Body of pancreas (tissue), 4 donors: Measurements from ENCODE around the gene PAX8. TPM values are rescaled to one million over a fixed set of nuclear protein-coding genes. Genes with fewer than 3 reads are reported as not detected.

Experiments used
- ATAC-seq: fragments of 150-250 bp; one replicate; pipeline ENCODE4 v1.9.1; 2016
- DNase-seq, 4 donors: peaks; one replicate each; pipeline ENCODE4 v3.0.0-alpha.2; 2019
- H3K27ac ChIP-seq, 4 donors: fragments of 200-600 bp; sonication (generic); 1 replicate in 3 of 4; 2 replicates in 1 of 4; pipeline versions ENCODE4 v1.5.1 to v1.6.1; 2016 to 2019; ENCODE audit warnings: mild to moderate bottlenecking in 1 of 4, mixed read lengths in 1 of 4, moderate library complexity in 1 of 4
- H3K27me3 ChIP-seq, 2 donors: fragments of 200-600 bp; sonication (generic); one replicate each; pipeline ENCODE4 v1.6.0; 2016; ENCODE audit warnings: mild to moderate bottlenecking in 1 of 2
- H3K36me3 ChIP-seq, 2 donors: fragments of 200-600 bp; sonication (generic); replicated peaks in 1 of 2; 2 replicates each; pipeline ENCODE4 v1.5.1; 2016; ENCODE audit warnings: low read depth in 2 of 2; ENCODE audit not compliant: insufficient read depth in 1 of 2
- H3K4me1 ChIP-seq: fragments of 200-600 bp; sonication (generic); one replicate; pipeline ENCODE4 v1.6.0; 2016
- H3K4me3 ChIP-seq, 2 donors: fragments of 200-600 bp; sonication (generic); 1 replicate in 1 of 2; 2 replicates in 1 of 2; pipeline ENCODE4 v1.5.1; 2016 to 2019
- H3K9me3 ChIP-seq, 3 donors: fragments of 200-600 bp; sonication (generic); 1 replicate in 2 of 3; 2 replicates in 1 of 3; pipeline ENCODE4 v1.5.1; 2016
- POLR2A ChIP-seq, 3 donors: fragments of 450-650 bp; IDR thresholded peaks; one replicate each; pipeline ENCODE4 v1.6.1; 2016; ENCODE audit warnings: antibody characterized with exemption in 3 of 3, mild to moderate bottlenecking in 2 of 3
- WGBS, 2 donors: methylation state at CpG; one replicate each; pipeline ENCODE4 v1.1.5; 2017; 5-methylcytosine and 5-hydroxymethylcytosine counted together
- intact Hi-C: fragments of 100-400 bp; cut with DNase I; formaldehyde crosslinking; loops from one replicate; pipeline ENCODE4 v1.15.1; 2023
- total RNA-seq, 2 donors: library from RNA; depleted of rRNA; stranded (reverse); fragments of >200 nt; gene quantifications; one replicate each; pipeline ENCODE4 v1.1.0, GENCODE V29; 2016
- TF ChIP-seq, protein P1 (sequence below), 7 experiments: fragments of 450-650 bp in 4 of 7; fragments of 200-600 bp in 3 of 7; sonication (generic) in 3 of 7; IDR thresholded peaks; one replicate each; pipeline ENCODE4 v1.5.1; 2016 to 2019; ENCODE audit warnings: antibody characterized with exemption in 7 of 7

PAX8 gene
- total RNA-seq, 2 donors from 2014 or later, result 0.52 to 2.3 TPM

DNA sequence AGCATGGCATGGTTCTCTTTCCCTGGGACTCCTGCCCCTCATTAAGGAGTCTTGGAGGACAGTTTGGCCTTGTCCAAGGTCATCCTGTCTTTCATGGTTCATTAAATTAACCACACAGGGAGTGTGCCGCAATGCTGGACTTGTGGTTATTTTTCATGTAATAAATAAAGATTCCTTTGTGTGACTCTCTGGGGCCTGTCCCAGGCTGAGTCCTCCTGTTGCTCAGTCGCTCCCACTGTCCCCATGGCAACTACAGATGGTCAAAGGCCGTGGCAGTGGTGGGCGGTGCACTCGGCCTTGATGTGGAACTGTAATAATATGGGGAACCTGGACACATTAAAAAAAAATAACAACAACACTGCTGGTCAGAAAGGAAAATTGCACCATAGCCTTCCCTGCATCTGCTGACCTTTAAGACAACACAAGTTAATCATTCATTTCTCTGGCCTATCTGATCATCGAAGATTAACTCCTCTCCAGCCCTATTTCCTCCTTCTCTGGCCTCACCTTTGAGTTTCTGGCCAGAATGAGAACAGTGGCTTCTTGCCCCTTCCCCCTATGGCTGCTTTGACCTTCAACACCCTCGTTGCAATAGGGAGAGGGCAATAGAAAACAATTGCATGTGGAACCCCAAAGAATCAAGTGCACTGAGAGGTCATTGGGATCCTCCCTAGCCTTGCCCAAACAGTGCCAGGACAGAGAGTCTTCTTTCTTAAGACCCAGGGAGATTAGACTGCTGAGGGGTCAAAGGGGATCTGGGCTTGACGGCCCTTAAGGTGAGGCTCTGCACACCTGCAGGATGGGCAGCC lies 60.2 kb downstream of the PAX8 start:
- Histone ChIP-seq H3K9me3 (no peaks in the 10 kb centered on the region), H3K4me1 (peaks cover 35% of the 10 kb centered on the region), H3K4me3 (no peak overlapping the region), H3K27me3 (no peaks in the 10 kb centered on the region), H3K27ac (peak overlapping the region; percentile 65 to 89 (median 78)), H3K36me3 (no peaks in the 10 kb centered on the region)
- DNase-seq, result peak; percentile 47 to 85 (median 64)
- WGBS, 2 donors, result 50 to 55% methylated on average over 8 of the region's 8 CpGs
- peak; percentile 76 for ATAC-seq
- TF ChIP-seq, protein P1, sequence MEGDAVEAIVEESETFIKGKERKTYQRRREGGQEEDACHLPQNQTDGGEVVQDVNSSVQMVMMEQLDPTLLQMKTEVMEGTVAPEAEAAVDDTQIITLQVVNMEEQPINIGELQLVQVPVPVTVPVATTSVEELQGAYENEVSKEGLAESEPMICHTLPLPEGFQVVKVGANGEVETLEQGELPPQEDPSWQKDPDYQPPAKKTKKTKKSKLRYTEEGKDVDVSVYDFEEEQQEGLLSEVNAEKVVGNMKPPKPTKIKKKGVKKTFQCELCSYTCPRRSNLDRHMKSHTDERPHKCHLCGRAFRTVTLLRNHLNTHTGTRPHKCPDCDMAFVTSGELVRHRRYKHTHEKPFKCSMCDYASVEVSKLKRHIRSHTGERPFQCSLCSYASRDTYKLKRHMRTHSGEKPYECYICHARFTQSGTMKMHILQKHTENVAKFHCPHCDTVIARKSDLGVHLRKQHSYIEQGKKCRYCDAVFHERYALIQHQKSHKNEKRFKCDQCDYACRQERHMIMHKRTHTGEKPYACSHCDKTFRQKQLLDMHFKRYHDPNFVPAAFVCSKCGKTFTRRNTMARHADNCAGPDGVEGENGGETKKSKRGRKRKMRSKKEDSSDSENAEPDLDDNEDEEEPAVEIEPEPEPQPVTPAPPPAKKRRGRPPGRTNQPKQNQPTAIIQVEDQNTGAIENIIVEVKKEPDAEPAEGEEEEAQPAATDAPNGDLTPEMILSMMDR (IDR thresholded peaks at IDR 0.05), result peak in 2 of 7 experiments; percentile 8 to 19
- no peak for TF ChIP-seq POLR2A (IDR thresholded peaks at IDR 0.05)
- intact Hi-C loops, result no loop called here

DNA sequence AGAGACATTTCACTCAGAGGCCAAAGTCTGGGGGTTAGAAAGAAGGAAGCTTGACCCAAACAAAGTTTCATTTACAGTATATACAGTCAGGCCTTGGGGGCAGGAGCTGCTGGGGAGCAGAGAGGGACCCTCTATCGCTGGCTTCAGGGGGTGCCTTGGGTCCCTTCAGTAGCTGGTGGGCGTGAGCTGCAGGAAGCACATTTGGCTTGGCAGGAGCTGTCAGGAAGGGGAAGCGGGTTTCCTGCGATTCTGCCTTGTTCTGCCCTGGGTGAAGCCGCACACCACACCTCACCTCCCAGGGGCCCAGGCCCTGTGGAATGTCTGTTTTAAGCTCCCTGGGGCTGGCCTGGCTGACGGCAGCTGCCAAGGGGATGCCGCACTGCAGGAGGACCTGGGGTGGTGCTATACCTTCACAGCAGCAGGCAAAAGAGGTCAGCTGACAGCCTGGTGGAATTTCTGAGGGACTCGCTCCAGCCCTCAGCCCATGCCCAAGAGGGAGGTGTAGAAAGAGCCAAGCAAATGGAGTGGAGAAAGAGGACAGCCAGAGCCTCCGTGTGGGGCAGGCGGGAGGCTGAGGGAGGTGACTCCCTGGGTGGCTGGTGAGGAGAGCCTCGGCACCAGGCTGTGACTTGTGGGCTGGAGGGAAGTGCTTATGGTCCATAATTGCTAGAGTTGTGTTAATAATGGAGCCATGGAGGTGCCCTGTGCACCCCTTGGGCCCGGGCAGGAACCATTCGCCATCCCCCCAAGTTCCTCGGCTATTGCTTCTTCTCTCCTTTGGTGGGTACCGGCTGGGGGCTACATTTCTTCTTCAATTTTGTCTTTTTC lies 61.1 kb downstream of the PAX8 start:
- peak overlapping the region; percentile 65 to 89 (median 78) for H3K27ac ChIP-seq
- H3K27me3 ChIP-seq, result no peaks in the 10 kb centered on the region
- H3K4me3 ChIP-seq, result no peak overlapping the region
- H3K36me3 ChIP-seq, result no peaks in the 10 kb centered on the region
- TF ChIP-seq, protein P1 (IDR thresholded peaks at IDR 0.05), result peak in 1 of 7 experiments; percentile 7
- TF ChIP-seq POLR2A (IDR thresholded peaks at IDR 0.05), result no peak
- ATAC-seq (peak; percentile 73), DNase-seq (peak in 3 of 4 donors; percentile 32 to 65 (median 52))
- intact Hi-C loops, result no loop called here
- H3K4me1 ChIP-seq, result peaks cover 35% of the 10 kb centered on the region
- 60 to 71% methylated on average over 15 of the region's 15 CpGs for WGBS, 2 donors
- H3K9me3 ChIP-seq, result no peaks in the 10 kb centered on the region

DNA sequence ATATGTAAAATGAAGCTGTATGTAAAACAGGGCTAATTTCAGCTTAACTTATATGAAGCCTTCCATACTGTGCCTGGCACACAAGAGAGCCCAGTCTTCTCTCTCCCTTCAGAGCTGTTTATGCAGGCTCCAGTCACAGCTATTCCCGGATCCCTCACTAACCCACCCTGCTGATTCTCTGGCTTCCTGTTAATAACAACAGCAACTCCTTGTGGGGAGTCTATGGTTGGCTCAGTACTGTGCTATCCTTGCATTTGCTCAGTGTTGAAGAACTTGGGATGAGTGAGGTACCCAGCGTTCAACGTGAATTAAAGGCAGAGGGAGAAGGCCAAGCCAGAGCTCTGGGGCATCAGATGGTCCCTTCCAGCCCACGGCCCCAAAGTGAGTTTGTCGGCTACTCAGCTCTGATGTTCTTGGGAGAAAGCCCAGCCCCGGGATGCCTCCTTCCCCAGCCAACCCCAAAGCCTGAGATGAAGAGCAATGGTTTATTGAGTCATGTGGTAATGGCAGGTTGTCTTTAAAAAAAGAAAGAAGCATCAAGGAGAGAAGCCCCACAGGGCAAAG lies 61.7 kb downstream of the PAX8 start:
- TF ChIP-seq, protein P1 (IDR thresholded peaks at IDR 0.05), result no peak
- no peak for TF ChIP-seq POLR2A (IDR thresholded peaks at IDR 0.05)
- no peak for ATAC-seq
- no peaks in the 10 kb centered on the region for H3K9me3 ChIP-seq
- peaks cover 37% of the 10 kb centered on the region for H3K4me1 ChIP-seq
- peak overlapping the region in 3 of 4 donors; percentile 77 to 89 (median 78) for H3K27ac ChIP-seq
- 76 to 80% methylated on average over 6 of the region's 6 CpGs for WGBS, 2 donors
- H3K4me3 ChIP-seq, result no peak overlapping the region
- no peak for DNase-seq
- no peaks in the 10 kb centered on the region for H3K36me3 ChIP-seq
- intact Hi-C loops, result no loop called here
- H3K27me3 ChIP-seq, result no peaks in the 10 kb centered on the region

DNA sequence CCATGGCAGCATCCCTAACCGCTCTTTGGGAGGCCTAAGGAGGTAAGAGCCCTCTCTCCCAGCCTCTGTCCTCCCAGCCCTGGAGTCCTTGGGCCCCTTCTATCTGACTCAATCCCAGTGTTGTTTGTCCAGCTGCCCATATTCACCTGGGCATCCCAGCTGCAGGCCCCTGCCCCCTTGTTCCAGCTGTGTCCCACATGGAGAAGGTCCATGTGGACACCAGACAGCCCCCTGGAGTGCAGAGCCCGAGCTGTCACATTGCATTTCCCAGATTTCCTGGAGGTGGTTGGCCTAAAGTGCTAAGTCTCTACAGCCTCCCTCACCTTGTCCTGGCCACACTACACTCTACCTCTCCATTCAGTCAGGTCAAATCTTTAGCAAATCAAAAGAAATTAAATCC lies 62.4 kb downstream of the PAX8 start:
- peaks cover 41% of the 10 kb centered on the region for H3K4me1 ChIP-seq

More for the DNA sequence above, 62.4 kb downstream of the PAX8 start:
- H3K9me3 ChIP-seq, result no peaks in the 10 kb centered on the region
- intact Hi-C loops, result no loop called here
- H3K36me3 ChIP-seq, result no peaks in the 10 kb centered on the region
- 83 to 95% methylated on average over 2 of the region's 2 CpGs for WGBS, 2 donors
- H3K27me3 ChIP-seq, result no peaks in the 10 kb centered on the region
- no peak overlapping the region for H3K4me3 ChIP-seq
- ATAC-seq (no peak), DNase-seq (no peak)
- TF ChIP-seq POLR2A (IDR thresholded peaks at IDR 0.05), result no peak
- TF ChIP-seq, protein P1 (IDR thresholded peaks at IDR 0.05), result no peak
- no peak overlapping the region for H3K27ac ChIP-seq
